Measurements from ENCODE around the gene LIPT2. TPM values are rescaled to one million over a fixed set of nuclear protein-coding genes. Genes with fewer than 3 reads are reported as not detected.
"Not testable (repeated sequence)": the region's sequence is repeated elsewhere in the genome, so short reads cannot be mapped to it uniquely, and the experiment has no call there.

LIPT2 gene
- total and polyA plus RNA-seq, 4 donors: 2.3 to 6.2 (median 3.5) TPM

DNA sequence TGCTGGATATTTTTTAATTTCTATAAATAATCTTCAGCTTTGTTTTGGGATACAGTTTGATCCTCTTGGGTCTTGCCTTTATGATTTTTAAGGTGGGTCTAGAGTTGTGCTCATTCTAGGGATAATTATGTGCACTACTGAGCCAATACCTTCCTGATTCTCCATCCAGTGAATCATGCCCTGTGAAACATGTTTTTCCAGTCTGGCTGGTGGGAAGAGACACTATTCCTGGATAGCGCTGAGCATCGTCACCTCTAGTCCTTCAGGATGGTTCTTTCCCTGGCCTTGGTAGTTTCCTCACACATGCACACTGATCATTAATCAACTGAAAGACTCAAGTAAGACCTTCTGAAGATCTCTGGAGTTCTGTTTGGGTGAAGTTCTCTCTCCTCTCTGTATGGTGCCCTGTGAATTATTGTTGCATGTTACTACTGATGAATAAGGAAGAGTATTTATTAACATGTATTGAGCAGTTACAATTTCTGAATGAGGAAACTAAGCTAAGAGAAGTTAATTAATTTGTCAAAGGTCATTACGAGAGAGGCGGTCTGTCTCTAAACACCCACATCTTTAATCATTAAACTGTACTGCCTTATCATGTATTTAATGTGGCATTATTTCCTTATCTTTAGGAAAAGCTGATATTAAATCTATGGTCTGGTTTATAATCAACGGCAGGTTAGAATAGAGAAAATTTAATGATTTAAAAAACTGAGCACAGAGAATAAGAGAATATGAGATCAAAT lies 39.1 kb upstream of the LIPT2 start:
- no peaks in the 10 kb centered on the region for H3K27me3 ChIP-seq (ENCODE audit: control insufficient read depth, insufficient read depth, low read length)
- DNase-seq (ENCODE audit: low read depth in 4 of 6, low spot score in 6 of 6): no peak
- WGBS (ENCODE audit: insufficient coverage): no CpG with 5 or more reads among the region's 5 CpGs
- H3K4me1 ChIP-seq (ENCODE audit: control insufficient read depth, insufficient read depth, low read length): no peaks in the 10 kb centered on the region
- no peaks in the 10 kb centered on the region for H3K36me3 ChIP-seq (ENCODE audit: control insufficient read depth, insufficient read depth, low read length)
- H3K9me3 ChIP-seq (ENCODE audit: control insufficient read depth, insufficient read depth, low read length): no peaks in the 10 kb centered on the region
- no peak overlapping the region for H3K4me3 ChIP-seq (ENCODE audit: low read depth, low read length)
- no peak overlapping the region for H3K27ac ChIP-seq (ENCODE audit: low read depth, low read length)

DNA sequence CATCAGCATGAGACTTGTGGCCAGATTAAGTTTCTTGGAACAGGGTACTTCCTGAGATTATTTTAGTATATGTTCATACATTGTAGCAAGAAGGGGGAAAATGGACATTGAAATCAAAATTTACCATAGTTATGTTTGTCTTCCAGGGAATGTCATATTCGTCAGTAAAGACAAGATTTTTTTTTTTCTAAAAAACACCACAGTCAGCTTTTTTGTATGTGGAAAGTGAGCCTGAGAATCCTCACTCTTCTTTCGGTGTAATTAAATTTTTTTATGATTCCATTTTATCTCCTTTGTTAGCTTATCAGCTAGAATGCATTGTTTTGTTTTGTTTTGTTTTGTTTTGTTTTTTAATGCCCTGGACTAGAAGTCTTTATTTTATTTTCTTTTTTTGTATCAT lies 31.5 kb upstream of the LIPT2 start:
- H3K4me1 ChIP-seq (ENCODE audit: control insufficient read depth, insufficient read depth, low read length): no peaks in the 10 kb centered on the region
- no peaks in the 10 kb centered on the region for H3K36me3 ChIP-seq (ENCODE audit: control insufficient read depth, insufficient read depth, low read length)
- H3K4me3 ChIP-seq (ENCODE audit: low read depth, low read length): no peak overlapping the region
- WGBS (ENCODE audit: insufficient coverage): no CpG with 5 or more reads among the region's 2 CpGs
- H3K27me3 ChIP-seq (ENCODE audit: control insufficient read depth, insufficient read depth, low read length): no peaks in the 10 kb centered on the region
- no peaks in the 10 kb centered on the region for H3K9me3 ChIP-seq (ENCODE audit: control insufficient read depth, insufficient read depth, low read length)
- no peak overlapping the region for H3K27ac ChIP-seq (ENCODE audit: low read depth, low read length)
- no peak for DNase-seq (ENCODE audit: low read depth in 4 of 6, low spot score in 6 of 6)

DNA sequence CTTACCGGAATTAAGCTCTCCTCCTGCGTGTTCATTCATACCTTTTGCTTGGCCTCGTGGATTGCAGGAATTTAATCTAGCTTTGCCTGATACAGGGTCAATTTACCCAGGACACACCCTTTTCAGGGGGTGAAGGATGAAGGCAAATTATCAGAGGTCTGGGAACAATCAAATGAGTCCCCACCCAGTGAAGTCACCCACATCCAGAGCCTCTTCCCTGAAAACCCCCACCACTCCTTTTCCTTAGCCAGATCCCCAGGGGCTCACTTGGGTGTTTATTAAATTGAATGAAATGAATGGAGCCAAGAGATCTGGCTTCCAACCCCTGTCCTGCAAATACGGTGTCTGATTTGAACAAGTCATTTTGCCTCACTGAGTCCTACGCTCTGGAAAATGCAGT lies 31.0 kb upstream of the LIPT2 start:
- H3K27me3 ChIP-seq (ENCODE audit: control insufficient read depth, insufficient read depth, low read length): no peaks in the 10 kb centered on the region
- H3K4me3 ChIP-seq (ENCODE audit: low read depth, low read length): no peak overlapping the region
- H3K4me1 ChIP-seq (ENCODE audit: control insufficient read depth, insufficient read depth, low read length): no peaks in the 10 kb centered on the region
- no peak for DNase-seq (ENCODE audit: low read depth in 4 of 6, low spot score in 6 of 6)
- no peak overlapping the region for H3K27ac ChIP-seq (ENCODE audit: low read depth, low read length)
- no peaks in the 10 kb centered on the region for H3K36me3 ChIP-seq (ENCODE audit: control insufficient read depth, insufficient read depth, low read length)
- no peaks in the 10 kb centered on the region for H3K9me3 ChIP-seq (ENCODE audit: control insufficient read depth, insufficient read depth, low read length)
- WGBS (ENCODE audit: insufficient coverage): 81% methylated on average over 4 of the region's 5 CpGs

DNA sequence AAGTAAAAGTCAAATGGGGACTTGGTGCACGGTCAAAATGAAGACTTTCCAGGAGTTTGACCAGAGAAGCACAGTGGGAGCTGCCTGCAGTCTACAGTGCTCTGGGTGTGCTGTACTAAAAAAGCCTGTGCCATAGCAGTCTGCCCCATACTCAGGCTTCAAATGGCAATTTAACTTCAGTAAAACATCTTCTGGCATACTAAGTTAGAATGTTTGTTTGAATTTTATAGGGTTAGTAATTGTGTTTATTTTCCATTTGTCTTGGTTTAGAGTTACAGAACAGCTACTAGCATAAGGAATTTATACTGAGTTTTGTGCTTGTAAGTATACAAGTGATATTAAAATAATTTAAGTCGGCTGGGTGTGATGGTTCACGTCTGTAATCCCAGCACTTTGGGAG lies 29.3 kb upstream of the LIPT2 start:
- WGBS (ENCODE audit: insufficient coverage): 56% methylated on average over 1 of the region's 3 CpGs
- no peaks in the 10 kb centered on the region for H3K27me3 ChIP-seq (ENCODE audit: control insufficient read depth, insufficient read depth, low read length)
- DNase-seq (ENCODE audit: low read depth in 4 of 6, low spot score in 6 of 6): no peak
- H3K27ac ChIP-seq (ENCODE audit: low read depth, low read length): no peak overlapping the region
- no peaks in the 10 kb centered on the region for H3K9me3 ChIP-seq (ENCODE audit: control insufficient read depth, insufficient read depth, low read length)
- H3K4me1 ChIP-seq (ENCODE audit: control insufficient read depth, insufficient read depth, low read length): no peaks in the 10 kb centered on the region
- no peak overlapping the region for H3K4me3 ChIP-seq (ENCODE audit: low read depth, low read length)
- no peaks in the 10 kb centered on the region for H3K36me3 ChIP-seq (ENCODE audit: control insufficient read depth, insufficient read depth, low read length)

DNA sequence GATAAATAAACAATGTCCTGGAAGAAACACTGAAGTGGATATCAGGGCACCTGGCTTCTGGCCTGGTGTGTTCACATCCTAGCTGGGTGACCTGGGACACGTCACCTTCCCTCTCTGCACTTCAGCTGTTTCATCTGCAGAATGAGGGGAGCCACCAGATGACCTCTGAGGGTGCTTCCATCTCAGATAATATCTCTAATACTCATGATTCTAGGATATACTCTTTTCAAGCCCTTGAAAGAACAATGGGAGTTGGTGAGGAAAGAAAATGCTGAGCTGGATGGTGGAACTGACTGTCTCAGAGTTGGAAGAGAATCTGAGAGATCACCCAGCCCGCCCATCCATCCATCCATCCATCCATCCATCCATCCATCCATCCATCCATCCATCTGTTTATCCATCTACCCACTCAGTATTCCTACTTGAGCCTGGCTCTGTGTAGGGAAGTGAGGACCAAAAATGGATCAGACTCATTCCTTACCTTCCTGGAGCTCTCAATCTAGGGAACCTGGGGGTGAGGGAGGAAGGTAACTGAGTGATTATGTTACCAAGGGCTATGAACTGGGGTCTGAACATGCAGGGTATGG lies 28.2 kb upstream of the LIPT2 start:
- no CpG with 5 or more reads among the region's 2 CpGs for WGBS (ENCODE audit: insufficient coverage)
- Histone ChIP-seq H3K4me3 (ENCODE audit: low read depth, low read length) (no peak overlapping the region), H3K27me3 (ENCODE audit: control insufficient read depth, insufficient read depth, low read length) (no peaks in the 10 kb centered on the region), H3K36me3 (ENCODE audit: control insufficient read depth, insufficient read depth, low read length) (no peaks in the 10 kb centered on the region), H3K9me3 (ENCODE audit: control insufficient read depth, insufficient read depth, low read length) (peaks cover 1% of the 10 kb centered on the region), H3K4me1 (ENCODE audit: control insufficient read depth, insufficient read depth, low read length) (no peaks in the 10 kb centered on the region), H3K27ac (ENCODE audit: low read depth, low read length) (no peak overlapping the region)
- DNase-seq (ENCODE audit: low read depth in 4 of 6, low spot score in 6 of 6): no peak

DNA sequence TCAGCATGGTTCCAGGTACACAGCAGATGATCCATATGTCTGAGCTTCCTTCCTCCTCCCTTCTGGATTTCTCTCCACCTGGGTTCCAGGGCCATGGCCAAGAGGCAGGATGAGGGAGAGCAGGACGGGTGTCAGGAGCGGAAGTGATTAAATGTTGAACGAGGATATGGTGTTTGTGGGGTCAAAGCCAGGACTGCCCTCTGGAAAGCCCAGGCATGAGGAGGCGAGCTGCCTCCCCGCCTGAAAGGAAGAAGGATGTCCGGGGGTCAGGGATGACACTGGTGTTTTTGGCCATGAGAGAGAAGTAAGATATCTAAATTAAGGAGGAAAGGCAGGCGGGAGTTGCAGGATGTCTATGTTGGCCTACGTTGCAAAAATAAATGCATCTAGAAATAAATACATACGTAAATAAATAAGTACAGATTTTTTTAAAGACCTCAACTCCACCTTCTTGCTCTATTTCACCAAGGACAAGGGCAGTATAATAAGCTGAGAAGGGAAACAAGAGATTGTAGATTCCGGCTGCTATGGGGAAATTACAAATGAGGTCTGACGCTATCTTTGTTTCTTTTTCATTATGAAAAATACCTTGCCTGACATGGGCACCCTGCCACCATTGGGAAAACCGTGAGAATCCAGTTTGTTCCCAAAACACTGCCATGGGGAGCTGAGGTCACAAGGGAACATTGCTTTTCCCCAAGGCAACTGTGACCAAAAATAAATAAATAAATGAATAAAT lies 27.6 kb upstream of the LIPT2 start:
- Histone ChIP-seq H3K4me1 (ENCODE audit: control insufficient read depth, insufficient read depth, low read length) (no peaks in the 10 kb centered on the region), H3K4me3 (ENCODE audit: low read depth, low read length) (no peak overlapping the region), H3K9me3 (ENCODE audit: control insufficient read depth, insufficient read depth, low read length) (peaks cover 1% of the 10 kb centered on the region), H3K27me3 (ENCODE audit: control insufficient read depth, insufficient read depth, low read length) (no peaks in the 10 kb centered on the region), H3K27ac (ENCODE audit: low read depth, low read length) (no peak overlapping the region), H3K36me3 (ENCODE audit: control insufficient read depth, insufficient read depth, low read length) (no peaks in the 10 kb centered on the region)
- DNase-seq (ENCODE audit: low read depth in 4 of 6, low spot score in 6 of 6): no peak
- WGBS (ENCODE audit: insufficient coverage): 83% methylated on average over 6 of the region's 12 CpGs

DNA sequence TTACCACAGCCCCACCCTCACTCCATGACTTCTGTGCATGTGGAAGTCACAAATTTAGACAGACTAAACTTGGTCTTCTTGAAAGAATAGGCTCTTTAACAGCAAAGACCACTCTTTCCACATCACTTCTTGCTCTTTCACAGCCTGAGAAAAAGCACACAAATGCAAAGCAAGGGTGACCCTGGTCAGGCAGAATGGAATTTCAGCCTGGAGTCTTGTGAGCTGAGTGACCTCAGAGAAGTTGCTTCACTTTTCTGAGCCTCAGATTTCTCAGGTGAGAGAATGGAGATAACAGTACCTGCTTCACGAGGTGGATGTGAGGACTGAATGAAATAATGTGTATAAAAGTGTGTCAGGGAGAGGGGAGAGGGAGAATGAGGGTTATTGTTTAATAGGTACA lies 26.8 kb upstream of the LIPT2 start:
- no peak overlapping the region for H3K27ac ChIP-seq (ENCODE audit: low read depth, low read length)
- no CpG with 5 or more reads among the region's 1 CpG for WGBS (ENCODE audit: insufficient coverage)
- no peak for DNase-seq (ENCODE audit: low read depth in 4 of 6, low spot score in 6 of 6)

DNA sequence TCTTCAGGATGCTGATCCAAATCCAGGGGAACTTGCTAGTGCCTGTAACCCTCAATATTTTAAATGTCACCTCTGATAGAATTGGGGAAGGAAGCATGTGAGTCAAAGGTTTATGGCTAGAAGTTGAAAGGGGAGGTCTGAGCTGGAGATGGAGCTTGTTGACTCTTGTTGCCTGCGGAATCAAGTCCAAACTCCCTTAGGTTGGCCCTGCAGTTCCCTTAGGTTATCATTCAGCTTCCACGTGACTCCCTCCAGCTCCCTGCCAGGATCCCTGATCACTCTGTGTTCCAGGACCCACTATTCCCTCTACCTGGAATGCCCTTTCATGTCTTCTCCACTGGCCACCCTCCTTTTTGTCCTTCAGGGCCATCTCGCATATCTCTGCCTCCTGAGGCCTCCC lies 26.2 kb upstream of the LIPT2 start:
- WGBS (ENCODE audit: insufficient coverage): 89% methylated on average over 3 of the region's 3 CpGs
- no peak overlapping the region for H3K27ac ChIP-seq (ENCODE audit: low read depth, low read length)
- H3K4me3 ChIP-seq (ENCODE audit: low read depth, low read length): no peak overlapping the region
- H3K4me1 ChIP-seq (ENCODE audit: control insufficient read depth, insufficient read depth, low read length): no peaks in the 10 kb centered on the region
- H3K36me3 ChIP-seq (ENCODE audit: control insufficient read depth, insufficient read depth, low read length): no peaks in the 10 kb centered on the region
- peaks cover 1% of the 10 kb centered on the region for H3K9me3 ChIP-seq (ENCODE audit: control insufficient read depth, insufficient read depth, low read length)
- no peaks in the 10 kb centered on the region for H3K27me3 ChIP-seq (ENCODE audit: control insufficient read depth, insufficient read depth, low read length)
- no peak for DNase-seq (ENCODE audit: low read depth in 4 of 6, low spot score in 6 of 6)

More for the DNA sequence above, 26.8 kb upstream of the LIPT2 start:
- H3K4me3 ChIP-seq (ENCODE audit: low read depth, low read length): no peak overlapping the region
- no peaks in the 10 kb centered on the region for H3K4me1 ChIP-seq (ENCODE audit: control insufficient read depth, insufficient read depth, low read length)
- no peaks in the 10 kb centered on the region for H3K27me3 ChIP-seq (ENCODE audit: control insufficient read depth, insufficient read depth, low read length)
- H3K9me3 ChIP-seq (ENCODE audit: control insufficient read depth, insufficient read depth, low read length): peaks cover 1% of the 10 kb centered on the region
- no peaks in the 10 kb centered on the region for H3K36me3 ChIP-seq (ENCODE audit: control insufficient read depth, insufficient read depth, low read length)

DNA sequence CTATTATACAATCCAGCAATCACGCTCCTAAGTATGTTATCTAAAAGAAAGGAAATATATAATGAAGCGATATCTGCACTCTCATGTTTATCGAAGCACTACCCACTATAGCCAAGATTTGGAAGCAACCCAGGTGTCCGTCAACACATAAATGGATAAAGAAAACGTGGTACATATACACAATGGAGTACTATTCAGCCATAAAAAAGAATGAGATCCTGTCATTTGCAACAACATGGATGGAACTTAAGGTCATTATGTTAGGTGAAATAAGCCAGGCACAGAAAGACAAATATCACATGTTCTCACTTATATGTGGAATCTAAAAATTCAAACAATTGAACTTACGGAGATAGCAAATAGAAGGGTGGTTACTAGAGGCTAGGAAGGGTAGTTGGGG lies 24.1 kb upstream of the LIPT2 start:
- not testable (repeated sequence) for H3K4me1 ChIP-seq (ENCODE audit: control insufficient read depth, insufficient read depth, low read length); H3K9me3 ChIP-seq (ENCODE audit: control insufficient read depth, insufficient read depth, low read length); H3K4me3 ChIP-seq (ENCODE audit: low read depth, low read length); H3K27ac ChIP-seq (ENCODE audit: low read depth, low read length); H3K36me3 ChIP-seq (ENCODE audit: control insufficient read depth, insufficient read depth, low read length); DNase-seq (ENCODE audit: low read depth in 4 of 6, low spot score in 6 of 6); H3K27me3 ChIP-seq (ENCODE audit: control insufficient read depth, insufficient read depth, low read length)
- no CpG with 5 or more reads among the region's 6 CpGs for WGBS (ENCODE audit: insufficient coverage)

DNA sequence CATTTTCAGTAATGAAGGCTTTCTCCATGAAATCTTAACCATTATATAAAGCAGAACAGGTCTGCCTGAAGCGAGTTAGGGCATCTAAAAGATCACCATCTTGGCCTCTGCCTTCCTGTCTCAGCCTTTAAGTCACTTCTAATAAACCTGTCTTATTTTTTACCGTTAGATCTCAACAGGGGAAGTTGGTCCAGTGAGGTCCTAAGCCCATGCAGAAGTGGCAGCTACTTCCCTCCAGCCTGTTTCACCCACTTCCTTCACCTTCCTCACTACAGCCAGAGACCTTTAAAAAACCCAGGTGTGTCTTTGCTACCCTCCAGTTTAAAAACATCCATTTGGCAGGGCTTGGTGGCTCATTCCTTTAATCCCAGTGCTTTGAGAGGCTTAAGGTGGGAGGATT lies 14.1 kb upstream of the LIPT2 start:
- Histone ChIP-seq H3K36me3 (ENCODE audit: control insufficient read depth, insufficient read depth, low read length) (no peaks in the 10 kb centered on the region), H3K9me3 (ENCODE audit: control insufficient read depth, insufficient read depth, low read length) (no peaks in the 10 kb centered on the region), H3K27ac (ENCODE audit: low read depth, low read length) (no peak overlapping the region), H3K4me3 (ENCODE audit: low read depth, low read length) (no peak overlapping the region), H3K27me3 (ENCODE audit: control insufficient read depth, insufficient read depth, low read length) (no peaks in the 10 kb centered on the region), H3K4me1 (ENCODE audit: control insufficient read depth, insufficient read depth, low read length) (no peaks in the 10 kb centered on the region)
- DNase-seq (ENCODE audit: low read depth in 4 of 6, low spot score in 6 of 6): no peak
- WGBS (ENCODE audit: insufficient coverage): 89% methylated on average over 2 of the region's 2 CpGs
